GM23338 (cell line): ENCODE results near the gene CUX1. TPM values are rescaled to one million over a fixed set of nuclear protein-coding genes. Genes with fewer than 3 reads are reported as not detected.

ENCODE experiments used
- ATAC-seq: fragments of 200-7000 bp; cut with Tn5 transposase; 3 replicates; pipeline ENCODE4 v1.9.1; 2020
- DNase-seq: peaks from one replicate; pipeline ENCODE4 v3.0.0-alpha.2; 2015; ENCODE audit warnings: low spot score
- H2AFZ ChIP-seq: fragments of 200-600 bp; sonication (generic); 2 replicates; pipeline ENCODE4 v1.8.0; 2016; ENCODE audit warnings: antibody characterized with exemption, mild to moderate bottlenecking, moderate library complexity
- H3F3A ChIP-seq: fragments of 200-600 bp; sonication (generic); replicated peaks from 2 replicates; pipeline ENCODE4 v1.8.0; 2017; ENCODE audit warnings: antibody characterized with exemption, mixed run types, low read depth
- H3K27ac ChIP-seq: fragments of 200-600 bp; sonication (generic); 2 replicates; pipeline ENCODE4 v1.6.1; 2016; ENCODE audit warnings: low read depth
- H3K27me3 ChIP-seq: fragments of 200-600 bp; sonication (generic); 2 replicates; pipeline ENCODE4 v1.8.0; 2016; ENCODE audit warnings: mild to moderate bottlenecking, mixed run types, moderate library complexity; ENCODE audit not compliant: insufficient read depth
- H3K36me3 ChIP-seq: fragments of 200-600 bp; sonication (generic); 2 replicates; pipeline ENCODE4 v1.8.0; 2016; ENCODE audit warnings: mild to moderate bottlenecking; ENCODE audit not compliant: insufficient read depth
- H3K4me1 ChIP-seq: fragments of 200-600 bp; sonication (generic); 2 replicates; pipeline ENCODE4 v1.8.0; 2016; ENCODE audit warnings: mild to moderate bottlenecking, moderate library complexity; ENCODE audit not compliant: insufficient read depth
- H3K4me2 ChIP-seq: fragments of 200-600 bp; sonication (generic); 2 replicates; pipeline ENCODE4 v1.7.1; 2017; ENCODE audit warnings: mixed run types
- H3K4me3 ChIP-seq: fragments of 200-600 bp; sonication (generic); 2 replicates; pipeline ENCODE4 v1.6.1; 2016; ENCODE audit warnings: mixed run types
- H3K79me2 ChIP-seq: fragments of 200-600 bp; sonication (generic); replicated peaks from 2 replicates; pipeline ENCODE4 v1.8.0; 2017; ENCODE audit warnings: mild to moderate bottlenecking; ENCODE audit not compliant: insufficient read depth
- H3K9me2 ChIP-seq: fragments of 200-600 bp; sonication (generic); 2 replicates; pipeline ENCODE4 v1.8.0; 2017; ENCODE audit not compliant: insufficient read depth
- H4K20me1 ChIP-seq: fragments of 200-600 bp; sonication (generic); replicated peaks from 2 replicates; pipeline ENCODE4 v1.8.0; 2017; ENCODE audit warnings: mild to moderate bottlenecking; ENCODE audit not compliant: insufficient read depth
- H3K27ac Mint-ChIP-seq: 2 replicates; pipeline ENCODE4 v1.8.0; 2020; ENCODE audit warnings: inconsistent platforms, mild to moderate bottlenecking, moderate library complexity, mixed read lengths
- H3K27me3 Mint-ChIP-seq: 3 replicates; pipeline ENCODE4 v1.8.0; 2022; ENCODE audit warnings: low read depth, mild to moderate bottlenecking, moderate library complexity, mixed read lengths, inconsistent platforms; ENCODE audit not compliant: insufficient read depth, poor library complexity
- H3K36me3 Mint-ChIP-seq: 3 replicates; pipeline ENCODE4 v1.8.0; 2021; ENCODE audit warnings: low read depth, mild to moderate bottlenecking, inconsistent platforms, moderate library complexity, mixed read lengths
- H3K4me1 Mint-ChIP-seq: 3 replicates; pipeline ENCODE4 v1.8.0; 2020; ENCODE audit warnings: mild to moderate bottlenecking, inconsistent platforms, mixed read lengths
- H3K4me3 Mint-ChIP-seq: 3 replicates; pipeline ENCODE4 v1.8.0; 2021; ENCODE audit warnings: moderate library complexity, mild to moderate bottlenecking, inconsistent platforms, mixed read lengths
- H3K9me3 Mint-ChIP-seq: 3 replicates; pipeline ENCODE4 v1.8.0; 2020; ENCODE audit warnings: moderate library complexity, mild to moderate bottlenecking, inconsistent platforms, mixed read lengths
- CREB1 ChIP-seq: fragments of 250-450 bp; sonication (Bioruptor Pico); IDR thresholded peaks from 2 replicates; pipeline ENCODE4 v1.5.0; 2020; ENCODE audit warnings: low read depth, mild to moderate bottlenecking, moderate library complexity
- CTCF ChIP-seq, 2 experiments: fragments of 200-600 bp in 1 of 2; sonication (generic) in 1 of 2; conservative IDR thresholded peaks; 2 replicates each; pipeline versions ENCODE4 v1.5.1 to v1.6.1; 2016 to 2017; ENCODE audit warnings: antibody characterized with exemption in 2 of 2, low read depth in 2 of 2, mild to moderate bottlenecking in 2 of 2, moderate library complexity in 1 of 2
- ETS1 ChIP-seq: IDR thresholded peaks from 2 replicates; pipeline ENCODE4 v1.6.1; 2016; ENCODE audit warnings: antibody characterized with exemption
- EZH2 ChIP-seq: fragments of 200-600 bp; sonication (generic); IDR thresholded peaks from one replicate; pipeline ENCODE4 v1.8.0; 2017; ENCODE audit warnings: antibody characterized with exemption, mild to moderate bottlenecking, low read depth; ENCODE audit not compliant: unreplicated experiment
- EZH2phosphoT487 ChIP-seq: fragments of 200-600 bp; sonication (generic); IDR thresholded peaks from one replicate; pipeline ENCODE4 v1.8.1; 2018; ENCODE audit warnings: antibody characterized with exemption; ENCODE audit not compliant: unreplicated experiment
- JUNB ChIP-seq: IDR thresholded peaks from one replicate; pipeline ENCODE4 v1.6.1; 2016; ENCODE audit warnings: antibody characterized with exemption; ENCODE audit not compliant: unreplicated experiment
- NANOG ChIP-seq: IDR thresholded peaks from 2 replicates; pipeline ENCODE4 v1.6.1; 2016; ENCODE audit warnings: antibody characterized with exemption, borderline replicate concordance
- POLR2AphosphoS5 ChIP-seq: IDR thresholded peaks from 2 replicates; pipeline ENCODE4 v1.6.1; 2016; ENCODE audit warnings: antibody characterized with exemption, low read depth
- STAT1 ChIP-seq: IDR thresholded peaks from one replicate; pipeline ENCODE4 v1.6.1; 2016; ENCODE audit warnings: antibody characterized with exemption; ENCODE audit not compliant: unreplicated experiment
- ZNF114 ChIP-seq: fragments of 250-450 bp; sonication (Bioruptor Pico); IDR thresholded peaks from 2 replicates; pipeline ENCODE4 v1.5.0; 2020; ENCODE audit warnings: mild to moderate bottlenecking, moderate library complexity
- ZNF331 ChIP-seq: fragments of 250-450 bp; sonication (Bioruptor Pico); IDR thresholded peaks from 2 replicates; pipeline ENCODE4 v1.5.0; 2020; ENCODE audit warnings: low read depth, mild to moderate bottlenecking, moderate library complexity
- ZNF462 ChIP-seq: fragments of 250-450 bp; sonication (Bioruptor Pico); IDR thresholded peaks from 2 replicates; pipeline ENCODE4 v1.5.0; 2020; ENCODE audit warnings: mild to moderate bottlenecking, moderate library complexity
- polyA plus RNA-seq: library from polyadenylated mRNA; unstranded; fragments of >200 nt; fragmentation: Nextera tagmentation; extraction: Ambion mirVana; gene quantifications from 2 replicates; pipeline ENCODE4 v1.2.1, GENCODE V29; 2016
- total RNA-seq: library from RNA; depleted of rRNA; stranded (reverse); fragments of >200 nt; shearing (Covaris generic); gene quantifications from 2 replicates; pipeline ENCODE4 v1.2.3, GENCODE V29; 2014
- TF ChIP-seq, protein P1 (sequence below): IDR thresholded peaks from one replicate; pipeline ENCODE4 v1.6.1; 2018; ENCODE audit warnings: antibody characterized with exemption; ENCODE audit not compliant: unreplicated experiment

The CUX1 gene
- total and polyA plus RNA-seq, 2 experiments from 2014 or later = 49.9 to 64.0 TPM

DNA sequence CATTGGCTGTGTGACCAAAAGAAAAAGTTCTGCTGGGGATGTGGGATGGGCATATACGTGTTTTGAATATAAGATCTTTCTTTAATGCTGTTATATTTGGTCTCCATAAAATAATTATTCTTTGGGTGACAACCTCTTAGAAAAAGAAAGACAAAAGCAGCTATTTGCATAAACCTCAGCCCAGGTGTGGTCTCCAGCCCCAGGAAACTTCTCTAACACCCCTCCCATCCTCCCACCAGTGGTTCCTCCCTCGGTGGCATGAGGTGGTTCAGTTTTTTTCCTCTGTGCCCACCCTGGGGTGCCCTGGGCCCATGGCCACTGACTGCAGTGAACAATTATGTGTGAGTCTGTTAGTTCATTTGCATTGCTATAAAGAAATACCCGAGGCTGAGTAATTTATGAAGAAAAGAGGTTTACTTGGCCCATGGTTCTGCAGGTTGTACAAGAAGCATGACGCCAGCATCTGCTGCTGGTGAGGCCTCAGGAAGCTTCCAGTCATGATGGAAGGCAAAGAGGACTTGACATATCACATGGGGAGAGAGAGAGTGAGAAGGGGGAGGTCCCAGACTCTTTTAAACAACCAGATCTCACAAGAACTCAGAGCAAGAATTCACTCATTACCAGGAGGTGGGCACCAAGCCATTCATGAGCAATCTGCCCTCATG lies 165.9 kb downstream of the CUX1 start:
- no peak for TF ChIP-seq JUNB
- no peak for TF ChIP-seq STAT1
- TF ChIP-seq, protein P1, sequence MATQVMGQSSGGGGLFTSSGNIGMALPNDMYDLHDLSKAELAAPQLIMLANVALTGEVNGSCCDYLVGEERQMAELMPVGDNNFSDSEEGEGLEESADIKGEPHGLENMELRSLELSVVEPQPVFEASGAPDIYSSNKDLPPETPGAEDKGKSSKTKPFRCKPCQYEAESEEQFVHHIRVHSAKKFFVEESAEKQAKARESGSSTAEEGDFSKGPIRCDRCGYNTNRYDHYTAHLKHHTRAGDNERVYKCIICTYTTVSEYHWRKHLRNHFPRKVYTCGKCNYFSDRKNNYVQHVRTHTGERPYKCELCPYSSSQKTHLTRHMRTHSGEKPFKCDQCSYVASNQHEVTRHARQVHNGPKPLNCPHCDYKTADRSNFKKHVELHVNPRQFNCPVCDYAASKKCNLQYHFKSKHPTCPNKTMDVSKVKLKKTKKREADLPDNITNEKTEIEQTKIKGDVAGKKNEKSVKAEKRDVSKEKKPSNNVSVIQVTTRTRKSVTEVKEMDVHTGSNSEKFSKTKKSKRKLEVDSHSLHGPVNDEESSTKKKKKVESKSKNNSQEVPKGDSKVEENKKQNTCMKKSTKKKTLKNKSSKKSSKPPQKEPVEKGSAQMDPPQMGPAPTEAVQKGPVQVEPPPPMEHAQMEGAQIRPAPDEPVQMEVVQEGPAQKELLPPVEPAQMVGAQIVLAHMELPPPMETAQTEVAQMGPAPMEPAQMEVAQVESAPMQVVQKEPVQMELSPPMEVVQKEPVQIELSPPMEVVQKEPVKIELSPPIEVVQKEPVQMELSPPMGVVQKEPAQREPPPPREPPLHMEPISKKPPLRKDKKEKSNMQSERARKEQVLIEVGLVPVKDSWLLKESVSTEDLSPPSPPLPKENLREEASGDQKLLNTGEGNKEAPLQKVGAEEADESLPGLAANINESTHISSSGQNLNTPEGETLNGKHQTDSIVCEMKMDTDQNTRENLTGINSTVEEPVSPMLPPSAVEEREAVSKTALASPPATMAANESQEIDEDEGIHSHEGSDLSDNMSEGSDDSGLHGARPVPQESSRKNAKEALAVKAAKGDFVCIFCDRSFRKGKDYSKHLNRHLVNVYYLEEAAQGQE = no peak
- no peak for TF ChIP-seq ETS1
- no peak for TF ChIP-seq EZH2phosphoT487
- TF ChIP-seq NANOG = no peak
- TF ChIP-seq CREB1 (CRISPR knock-in tag) = no peak
- TF ChIP-seq ZNF114 (CRISPR knock-in tag) = no peak
- no peak for TF ChIP-seq EZH2
- TF ChIP-seq ZNF331 (CRISPR knock-in tag) = no peak
- TF ChIP-seq POLR2AphosphoS5 = no peak
- TF ChIP-seq ZNF462 (CRISPR knock-in tag) = no peak
- TF ChIP-seq CTCF (conservative IDR thresholded peaks at IDR 0.05; ENCODE audit: low read depth in 2 of 2) = no peak
- H3K9me3 Mint-ChIP-seq = peaks cover 10% of the 10 kb centered on the region; the same call in 2 of the 3 replicates
- no peak overlapping the region for H2AFZ ChIP-seq
- H3K79me2 ChIP-seq = peaks cover 63% of the 10 kb centered on the region
- peaks cover 12% of the 10 kb centered on the region; the same call in 1 of the 2 replicates for H4K20me1 ChIP-seq
- peaks cover 47% of the 10 kb centered on the region for H3K4me1 Mint-ChIP-seq
- peaks cover 18% of the 10 kb centered on the region for H3K4me1 ChIP-seq
- no peak overlapping the region for H3K4me3 ChIP-seq
- no peak overlapping the region for H3K4me2 ChIP-seq
- no peak for DNase-seq
- H3K27me3 Mint-ChIP-seq = peaks cover 6% of the 10 kb centered on the region
- no peaks in the 10 kb centered on the region for H3K27me3 ChIP-seq
- no peak for ATAC-seq
- no peaks in the 10 kb centered on the region for H3K9me2 ChIP-seq
- no peaks in the 10 kb centered on the region; the same call in 1 of the 2 replicates for H3F3A ChIP-seq
- no peak overlapping the region; the same call in 2 of the 3 replicates for H3K4me3 Mint-ChIP-seq
- no peak overlapping the region for H3K27ac Mint-ChIP-seq
- no peaks in the 10 kb centered on the region for H3K36me3 ChIP-seq
- peaks cover 18% of the 10 kb centered on the region for H3K36me3 Mint-ChIP-seq
- H3K27ac ChIP-seq = 0 out of 2 replicates have a peak overlapping the region, but pooled peaks have one; percentile 55
